NOMO-1 (cell line): Measurements from ENCODE around the gene PRRT4.

Experiments used
- DNase-seq, 2 experiments: peaks; one replicate each; lab custom pipeline; 2025; ENCODE audit not compliant: unreplicated experiment in 2 of 2; lab: John Stamatoyannopoulos, UW

PRRT4 gene

DNA sequence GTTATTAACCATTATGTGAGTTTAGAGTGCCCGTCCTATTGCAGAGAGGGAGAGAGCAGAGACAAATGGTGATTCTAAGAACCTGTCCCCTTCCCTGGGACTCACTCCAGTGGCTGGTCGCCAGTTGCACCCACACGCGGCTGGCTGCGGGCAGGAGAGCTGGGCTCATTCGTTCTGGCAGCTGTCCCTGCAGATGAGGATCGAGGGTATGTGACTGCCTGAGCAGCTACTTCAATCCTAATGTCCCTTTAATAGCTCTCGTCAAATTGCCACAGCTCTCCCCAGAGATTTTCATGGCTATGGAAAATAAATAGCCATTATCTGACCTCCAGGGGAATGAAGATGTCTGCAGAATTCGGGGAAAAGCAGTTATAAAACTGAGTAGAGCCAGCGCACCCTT is 59.4 kb downstream of the PRRT4 start:
- no peak for DNase-seq
